NCI-H345 treated with DMSO at 0.1 percent for 48 hours (cell line): ENCODE measurements around the gene IMPDH1.
A peak's percentile ranks its signal among the peaks of the same experiment; 100 is the strongest.

Experiments used
- DNase-seq: peaks from one replicate; lab custom pipeline; 2025; ENCODE audit not compliant: unreplicated experiment; lab: John Stamatoyannopoulos, UW

The IMPDH1 gene

GRCh38 chr7:128363261-128363721 is 46.5 kb downstream of the IMPDH1 start:
- no peak for DNase-seq

GRCh38 chr7:128362670-128363069 is 47.1 kb downstream of the IMPDH1 start:
- DNase-seq: no peak

- DNase-seq: no peak
These were observed 48.1 kb downstream of the IMPDH1 start, which contains the start of gene PRRT4 for GRCh38 chr7:128361411-128362379. Gene PRRT4, minus strand, starts transcription at chr7:128361690.

- no peak for DNase-seq
These were observed 49.5 kb downstream of the IMPDH1 start for GRCh38 chr7:128360359-128360678.

GRCh38 chr7:128359939-128360338 is 49.8 kb downstream of the IMPDH1 start:
- no peak for DNase-seq

- DNase-seq: no peak
These were observed 50.4 kb downstream of the IMPDH1 start for GRCh38 chr7:128359336-128359735.

- no peak for DNase-seq
These were observed 51.5 kb downstream of the IMPDH1 start for GRCh38 chr7:128358233-128358632.

- DNase-seq: no peak
These were observed 52.6 kb downstream of the IMPDH1 start for GRCh38 chr7:128357217-128357613.

GRCh38 chr7:128356546-128357216 is 53.1 kb downstream of the IMPDH1 start:
- no peak for DNase-seq

GRCh38 chr7:128353610-128354009 is 56.2 kb downstream of the IMPDH1 start:
- no peak for DNase-seq

GRCh38 chr7:128353189-128353588 is 56.6 kb downstream of the IMPDH1 start:
- no peak for DNase-seq

- no peak for DNase-seq
These were observed 57.1 kb downstream of the IMPDH1 start for GRCh38 chr7:128352636-128353035.

- DNase-seq: no peak
These were observed 57.6 kb downstream of the IMPDH1 start for GRCh38 chr7:128352153-128352537.

- DNase-seq: no peak
These were observed 58.3 kb downstream of the IMPDH1 start for GRCh38 chr7:128351296-128352152.

GRCh38 chr7:128350708-128351295 is 59.0 kb downstream of the IMPDH1 start:
- no peak for DNase-seq

GRCh38 chr7:128349466-128349825 is 60.3 kb downstream of the IMPDH1 start:
- no peak for DNase-seq

GRCh38 chr7:128347647-128348097 is 62.1 kb downstream of the IMPDH1 start:
- DNase-seq: no peak

GRCh38 chr7:128344431-128344774 is 65.4 kb downstream of the IMPDH1 start:
- DNase-seq: no peak

GRCh38 chr7:128343554-128344430 is 66.0 kb downstream of the IMPDH1 start, which contains the start of gene RBM28:
Gene RBM28, minus strand, starts transcription at chr7:128343908. Its CDS starts 115 bp downstream, at chr7:128343793.
- peak; percentile 76 for DNase-seq
